Stimulated activated CD4-positive, alpha-beta T cell treated with anti-CD3 and anti-CD28 coated beads, Interleukin-4, amount 100 ng/mL, for 1 hour (primary cell): ENCODE measurements around the gene GAPVD1.
"Not testable (repeated sequence)": the region's sequence is repeated elsewhere in the genome, so short reads cannot be mapped to it uniquely, and the experiment has no call there.

Experiments used
- DNase-seq: peaks from one replicate; pipeline ENCODE4 v3.0.0-alpha.2; 2020

Gene GAPVD1

GRCh38 chr9:125312411-125312810 lies 50.8 kb downstream of the GAPVD1 start:
- DNase-seq, result no peak

GRCh38 chr9:125316359-125316758 lies 54.7 kb downstream of the GAPVD1 start:
- DNase-seq, result not testable (repeated sequence)

GRCh38 chr9:125317704-125318103 lies 56.1 kb downstream of the GAPVD1 start:
- DNase-seq, result no peak

- no peak for DNase-seq
Observed at GRCh38 chr9:125321496-125321895, 59.9 kb downstream of the GAPVD1 start.

GRCh38 chr9:125323615-125324014 lies 62.0 kb downstream of the GAPVD1 start:
- DNase-seq, result no peak

- no peak for DNase-seq
Observed at GRCh38 chr9:125325826-125326225, 64.2 kb downstream of the GAPVD1 start.

- no peak for DNase-seq
Observed at GRCh38 chr9:125329978-125330377, 68.4 kb downstream of the GAPVD1 start.

GRCh38 chr9:125330587-125330986 lies 69.0 kb downstream of the GAPVD1 start:
- DNase-seq, result no peak

- no peak for DNase-seq
Observed at GRCh38 chr9:125332527-125332926, 70.9 kb downstream of the GAPVD1 start.

- DNase-seq, result no peak
Observed at GRCh38 chr9:125337236-125337635, 75.6 kb downstream of the GAPVD1 start.

GRCh38 chr9:125338929-125339328 lies 77.3 kb downstream of the GAPVD1 start:
- DNase-seq, result no peak

GRCh38 chr9:125341566-125341965 lies 79.9 kb downstream of the GAPVD1 start:
- DNase-seq, result no peak

- DNase-seq, result no peak
Observed at GRCh38 chr9:125343518-125344275, 82.1 kb downstream of the GAPVD1 start.

GRCh38 chr9:125346080-125346732 lies 84.6 kb downstream of the GAPVD1 start:
- DNase-seq, result no peak

- no peak for DNase-seq
Observed at GRCh38 chr9:125355601-125356000, 94.0 kb downstream of the GAPVD1 start.

- DNase-seq, result no peak
Observed at GRCh38 chr9:125356032-125356431, 94.4 kb downstream of the GAPVD1 start.

- DNase-seq, result no peak
Observed at GRCh38 chr9:125359011-125359410, 97.4 kb downstream of the GAPVD1 start.

GRCh38 chr9:125360601-125361000 lies 99.0 kb downstream of the GAPVD1 start:
- DNase-seq, result no peak

- no peak for DNase-seq
Observed at GRCh38 chr9:125361837-125362531, 100.4 kb downstream of the GAPVD1 start.

- no peak for DNase-seq
Observed at GRCh38 chr9:125366676-125367075, 105.0 kb downstream of the GAPVD1 start.

GRCh38 chr9:125370786-125371185 lies 109.2 kb downstream of the GAPVD1 start:
- DNase-seq, result no peak

GRCh38 chr9:125372441-125373226 lies 111.0 kb downstream of the GAPVD1 start:
- no peak for DNase-seq
